Fibroblast of pulmonary artery (primary cell): ENCODE results near the gene LYST.

Source experiments
- DNase-seq: peaks from one replicate; pipeline ENCODE4 v3.0.0-alpha.2; 2010; ENCODE audit warnings: low read depth
- H3K4me3 ChIP-seq: replicated peaks from 2 replicates; pipeline ENCODE4 v1.5.1; 2011; ENCODE audit warnings: low read depth, mild to moderate bottlenecking, control low read depth, low read length, moderate library complexity
- CTCF ChIP-seq: IDR thresholded peaks from 2 replicates; pipeline ENCODE4 v1.5.1; 2011; ENCODE audit warnings: mild to moderate bottlenecking, control low read depth, low read length, inconsistent platforms; ENCODE audit errors: missing control alignments

LYST gene

GRCh38 chr1:235735621-235736020 lies 131.1 kb downstream of the LYST start:
- no peak overlapping the region for H3K4me3 ChIP-seq
- no peak for TF ChIP-seq CTCF
- DNase-seq = no peak

GRCh38 chr1:235734335-235734734 lies 132.4 kb downstream of the LYST start:
- DNase-seq = no peak
- no peak for TF ChIP-seq CTCF
- H3K4me3 ChIP-seq = no peak overlapping the region

- no peak for TF ChIP-seq CTCF
- H3K4me3 ChIP-seq = no peak overlapping the region
- DNase-seq = no peak
Measured at GRCh38 chr1:235730007-235730406, 136.7 kb downstream of the LYST start.

- TF ChIP-seq CTCF = no peak
- no peak for DNase-seq
- H3K4me3 ChIP-seq = no peak overlapping the region
Measured at GRCh38 chr1:235726557-235726956, 140.1 kb downstream of the LYST start.

GRCh38 chr1:235725434-235725833 lies 141.3 kb downstream of the LYST start:
- no peak overlapping the region for H3K4me3 ChIP-seq
- no peak for DNase-seq
- no peak for TF ChIP-seq CTCF

- H3K4me3 ChIP-seq = no peak overlapping the region
- no peak for TF ChIP-seq CTCF
- DNase-seq = no peak
Measured at GRCh38 chr1:235724730-235725129, 142.0 kb downstream of the LYST start.

- DNase-seq = no peak
- no peak for TF ChIP-seq CTCF
- H3K4me3 ChIP-seq = no peak overlapping the region
Measured at GRCh38 chr1:235722858-235723257, 143.8 kb downstream of the LYST start.
